HTR-8/SVneo (cell line): ENCODE results near the gene CMPK2.
"Not testable (repeated sequence)": the region's sequence is repeated elsewhere in the genome, so short reads cannot be mapped to it uniquely, and the experiment has no call there.

Source experiments
- DNase-seq: peaks from one replicate; pipeline ENCODE4 v3.0.0; 2011; ENCODE audit warnings: low spot score, mixed read lengths; ENCODE audit not compliant: insufficient read length
- FAIRE-seq: peaks from 2 replicates; lab custom pipeline; 2011; peaks lifted over from hg19 to GRCh38; lab: Jason Lieb, UNC

The CMPK2 gene, protein sequence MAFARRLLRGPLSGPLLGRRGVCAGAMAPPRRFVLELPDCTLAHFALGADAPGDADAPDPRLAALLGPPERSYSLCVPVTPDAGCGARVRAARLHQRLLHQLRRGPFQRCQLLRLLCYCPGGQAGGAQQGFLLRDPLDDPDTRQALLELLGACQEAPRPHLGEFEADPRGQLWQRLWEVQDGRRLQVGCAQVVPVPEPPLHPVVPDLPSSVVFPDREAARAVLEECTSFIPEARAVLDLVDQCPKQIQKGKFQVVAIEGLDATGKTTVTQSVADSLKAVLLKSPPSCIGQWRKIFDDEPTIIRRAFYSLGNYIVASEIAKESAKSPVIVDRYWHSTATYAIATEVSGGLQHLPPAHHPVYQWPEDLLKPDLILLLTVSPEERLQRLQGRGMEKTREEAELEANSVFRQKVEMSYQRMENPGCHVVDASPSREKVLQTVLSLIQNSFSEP

GRCh38 chr2:6865346-6866274, at the start of gene CMPK2:
TSS of gene CMPK2 (minus strand) at chr2:6865907. CDS start at chr2:6865696, 211 bp downstream.
- DNase-seq = no peak
- FAIRE-seq = no peak

GRCh38 chr2:6915399-6915798, 49.7 kb upstream of the CMPK2 start:
- FAIRE-seq (no peak), DNase-seq (no peak)

DNA sequence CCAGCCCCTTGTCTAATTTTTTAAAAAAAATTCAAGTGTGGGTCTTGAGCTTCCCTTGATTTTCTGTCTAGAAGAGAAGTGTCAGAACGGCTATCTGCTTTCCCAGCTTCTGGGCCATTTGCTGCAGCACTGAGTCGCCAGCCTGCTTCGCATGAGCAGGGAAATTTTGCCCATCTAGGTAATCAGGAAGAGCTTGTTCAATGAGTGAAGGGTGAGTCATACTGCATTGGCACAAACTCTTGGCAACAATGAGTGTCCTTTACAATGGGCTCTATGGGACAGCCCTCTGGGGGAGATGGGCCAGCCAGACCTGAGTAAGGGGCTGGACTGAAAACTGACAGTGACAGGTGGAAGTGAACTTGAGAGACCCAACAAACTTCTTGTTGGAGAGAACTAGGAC, 49.1 kb upstream of the CMPK2 start:
- no peak for FAIRE-seq
- DNase-seq = no peak

DNA sequence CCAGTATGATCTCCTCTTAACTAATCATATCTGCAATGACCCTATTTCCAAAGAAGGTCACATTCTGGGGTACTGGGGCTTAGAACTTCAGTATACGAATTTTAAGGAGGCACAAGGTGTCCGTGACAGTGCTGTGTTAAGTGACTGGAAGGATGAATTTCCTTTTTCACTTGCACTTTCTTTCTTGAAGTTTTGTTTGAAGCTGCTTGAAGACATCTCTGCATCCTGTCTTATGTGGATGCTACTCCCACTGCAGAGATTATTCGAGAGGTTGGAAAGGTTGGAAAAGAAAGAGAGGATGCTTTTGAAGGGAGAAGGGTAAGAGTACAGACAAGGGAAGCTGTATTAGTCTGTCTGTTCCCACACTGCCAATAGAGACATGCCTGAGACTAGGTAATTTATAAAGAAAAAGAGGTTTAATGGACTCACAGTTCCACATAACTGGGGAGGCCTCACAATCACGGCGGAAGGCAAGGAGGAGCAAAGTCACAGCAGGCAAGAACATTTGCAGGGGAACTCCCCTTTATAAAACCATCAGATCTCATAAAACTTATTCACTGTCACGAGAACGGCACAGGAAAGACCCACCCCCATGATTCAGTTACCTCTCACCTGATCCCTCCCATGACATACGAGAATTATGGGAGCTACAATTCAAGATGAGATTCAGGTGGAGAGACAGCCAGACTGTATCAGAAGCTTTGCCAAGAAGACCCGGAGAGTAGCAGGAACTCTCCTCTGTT, 47.9 kb upstream of the CMPK2 start:
- no peak for DNase-seq
- no peak for FAIRE-seq

GRCh38 chr2:6911721-6912120, 46.0 kb upstream of the CMPK2 start:
- FAIRE-seq (no peak), DNase-seq (no peak)

DNA sequence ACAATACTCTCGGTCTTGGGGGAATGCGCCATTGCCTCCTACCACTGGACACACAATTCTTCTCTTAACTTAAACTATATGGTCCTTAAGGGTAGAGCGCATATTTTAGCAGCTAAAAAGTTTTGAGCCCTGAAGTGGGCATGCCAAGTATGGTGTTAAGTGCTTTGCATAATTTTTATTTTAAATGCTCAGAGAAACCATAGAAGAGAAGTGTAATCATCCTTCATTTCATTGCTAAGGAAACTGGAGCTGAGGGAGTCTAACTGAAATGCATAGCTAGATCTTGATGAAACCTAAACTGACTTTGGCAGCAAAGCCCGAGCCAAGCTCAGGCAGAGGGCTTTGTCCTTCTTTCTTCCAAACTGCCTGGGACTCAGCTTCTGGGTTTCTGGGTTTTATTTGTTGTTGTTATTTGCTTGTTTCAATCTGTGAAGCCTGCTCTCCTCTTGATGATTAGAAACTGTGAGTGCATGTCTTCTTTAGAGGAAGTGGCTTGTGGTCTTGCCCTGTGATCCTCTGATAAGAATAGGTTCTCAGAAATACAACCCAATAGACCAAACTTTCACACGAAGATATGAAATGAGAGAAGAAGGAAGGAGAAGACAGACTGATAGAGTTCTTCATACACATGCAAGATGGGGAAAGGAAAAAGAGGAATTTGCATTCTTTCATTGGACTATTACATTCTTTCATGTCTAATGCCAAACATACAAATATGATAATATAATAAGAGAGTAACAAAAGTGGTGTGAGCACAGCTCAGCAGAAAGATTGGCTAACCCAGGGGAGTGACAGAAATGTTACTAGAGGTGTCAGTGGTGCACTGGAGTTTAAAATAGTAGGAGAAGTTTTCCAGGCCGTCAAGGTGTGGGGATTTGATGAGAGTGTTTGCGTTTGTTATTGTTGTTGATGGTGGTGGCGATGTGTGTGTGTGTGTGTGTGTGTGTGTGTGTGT, 44.0 kb upstream of the CMPK2 start:
- no peak for DNase-seq
- no peak for FAIRE-seq

- DNase-seq (no peak), FAIRE-seq (no peak)
These were observed 42.6 kb upstream of the CMPK2 start for GRCh38 chr2:6908291-6908690.

DNA sequence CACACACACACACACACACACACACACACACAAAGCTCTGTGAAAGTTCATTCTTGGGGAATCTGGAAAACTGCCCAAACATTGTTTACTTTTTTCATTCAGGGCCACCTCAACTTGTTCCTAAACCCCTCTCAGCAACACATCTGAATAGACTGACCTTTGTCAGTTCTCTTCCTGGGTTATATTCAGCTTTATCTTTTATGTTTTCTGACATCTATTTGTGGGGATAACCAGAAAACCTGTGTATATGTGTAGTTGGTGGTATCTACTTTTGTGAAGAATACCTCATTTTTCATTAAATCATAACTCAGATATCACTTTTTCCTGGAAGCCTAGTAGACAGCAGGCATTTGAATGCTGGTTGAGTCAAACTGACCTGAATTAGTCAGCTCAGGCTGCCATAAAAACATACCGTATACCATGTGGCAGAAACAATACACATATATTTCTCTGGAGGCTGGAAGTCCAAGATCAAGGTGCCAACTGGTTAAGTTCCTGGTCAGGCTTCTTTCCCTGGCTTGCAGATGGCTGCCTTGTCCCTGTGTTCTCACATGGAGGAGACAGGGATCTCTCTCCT, 40.5 kb upstream of the CMPK2 start:
- no peak for DNase-seq
- FAIRE-seq = no peak

DNA sequence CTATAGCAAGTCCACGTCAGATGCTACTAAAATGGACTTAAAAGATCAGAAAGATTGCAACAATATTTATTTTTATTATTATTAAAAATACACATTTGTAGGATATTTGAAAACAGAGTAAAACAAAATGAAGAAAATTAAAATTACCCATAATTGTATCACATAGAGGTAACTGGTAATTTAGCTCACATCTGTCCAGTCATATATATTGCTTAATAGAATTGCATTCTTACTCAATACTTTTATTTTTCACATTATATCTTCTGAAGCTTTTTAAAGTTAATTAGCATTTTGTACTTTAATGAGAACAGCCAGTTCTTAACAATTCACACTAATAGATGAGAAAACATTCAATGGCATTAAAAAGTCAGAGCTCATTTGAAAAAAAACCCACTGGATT, 40.0 kb upstream of the CMPK2 start:
- no peak for DNase-seq
- FAIRE-seq = no peak

DNA sequence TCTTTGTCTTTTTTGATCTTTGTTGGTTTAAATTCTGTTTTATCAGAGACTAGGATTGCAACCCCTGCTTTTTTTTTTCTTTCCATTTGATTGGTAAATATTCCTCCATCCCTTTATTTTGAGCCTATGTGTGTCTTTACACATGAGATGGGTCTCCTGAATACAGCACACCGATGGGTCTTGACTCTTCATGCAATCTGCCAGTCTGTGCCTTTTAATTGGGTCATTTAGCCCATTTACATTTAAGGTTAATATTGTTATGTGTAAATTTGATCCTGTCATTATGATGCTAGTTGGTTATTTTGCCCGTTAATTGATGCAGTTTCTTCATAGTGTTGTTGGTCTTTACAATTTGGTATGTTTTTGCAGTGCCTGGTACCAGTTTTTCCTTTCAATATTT, 36.9 kb upstream of the CMPK2 start:
- not testable (repeated sequence) for DNase-seq, FAIRE-seq

DNA sequence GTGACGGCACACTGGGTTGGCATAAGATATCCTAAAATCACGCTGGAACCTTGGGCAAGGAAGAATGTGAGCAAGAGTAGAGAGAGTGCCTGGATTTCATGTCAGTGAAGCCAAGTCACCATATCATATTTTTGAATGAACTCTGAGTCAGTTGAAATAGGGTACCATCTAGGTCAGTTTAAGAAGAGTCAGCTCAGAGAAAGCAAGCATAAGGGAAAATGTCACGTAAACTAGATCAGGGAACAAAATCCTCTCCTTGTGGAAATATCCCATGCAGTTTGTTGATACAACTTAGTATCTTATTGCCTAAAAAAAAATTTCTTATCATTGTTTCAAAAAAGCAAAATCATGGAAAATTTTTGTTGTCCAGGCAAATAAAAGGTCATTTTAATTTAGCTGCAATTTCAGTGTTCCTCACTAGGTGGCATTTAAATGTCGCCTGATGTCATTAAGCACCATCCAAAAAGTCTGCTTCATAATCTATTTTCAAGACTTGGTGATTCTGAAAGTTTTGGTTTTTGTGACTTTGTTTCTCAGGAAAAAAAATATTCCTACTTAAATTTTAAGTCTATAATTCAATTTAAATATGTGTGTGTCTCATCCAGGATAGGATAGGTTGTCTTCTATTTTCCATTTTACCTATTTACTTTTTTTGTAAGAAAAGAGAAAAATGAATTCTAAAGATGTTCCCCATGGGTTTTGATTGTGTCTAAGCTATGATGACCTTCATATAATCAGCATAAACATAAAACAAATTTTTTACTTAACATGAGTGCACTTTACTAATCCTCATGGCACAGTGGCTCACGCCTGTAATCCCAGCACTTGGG, 31.4 kb upstream of the CMPK2 start:
- FAIRE-seq (no peak), DNase-seq (no peak)

DNA sequence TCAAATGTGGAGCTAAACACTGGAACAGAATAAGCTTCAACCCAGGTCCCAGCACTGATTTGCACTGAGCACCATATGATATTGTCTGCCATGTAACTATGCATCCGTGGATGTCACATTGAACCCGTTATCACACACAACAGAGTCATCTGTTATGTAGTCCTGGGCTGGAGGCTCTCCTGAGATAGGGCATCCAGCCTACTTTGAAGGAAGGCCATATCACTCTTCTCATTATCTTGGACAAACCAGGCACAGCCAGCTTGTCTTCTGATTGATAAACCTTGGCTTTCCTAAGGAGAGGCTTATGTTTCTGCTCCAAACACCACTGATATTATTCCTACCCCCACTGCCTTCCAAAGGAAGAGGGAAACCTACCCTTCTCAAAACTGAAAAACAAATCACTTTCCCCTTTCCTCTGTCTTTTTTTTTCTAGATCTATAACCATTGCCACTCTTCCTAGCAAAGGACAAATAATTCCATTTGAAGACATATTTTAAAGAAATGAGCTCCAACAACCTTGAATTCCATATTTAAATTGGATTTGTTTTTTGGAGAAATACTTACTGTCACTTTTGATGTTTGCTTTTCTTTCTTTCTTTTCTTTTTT, 28.3 kb upstream of the CMPK2 start:
- FAIRE-seq (no peak), DNase-seq (no peak)

DNA sequence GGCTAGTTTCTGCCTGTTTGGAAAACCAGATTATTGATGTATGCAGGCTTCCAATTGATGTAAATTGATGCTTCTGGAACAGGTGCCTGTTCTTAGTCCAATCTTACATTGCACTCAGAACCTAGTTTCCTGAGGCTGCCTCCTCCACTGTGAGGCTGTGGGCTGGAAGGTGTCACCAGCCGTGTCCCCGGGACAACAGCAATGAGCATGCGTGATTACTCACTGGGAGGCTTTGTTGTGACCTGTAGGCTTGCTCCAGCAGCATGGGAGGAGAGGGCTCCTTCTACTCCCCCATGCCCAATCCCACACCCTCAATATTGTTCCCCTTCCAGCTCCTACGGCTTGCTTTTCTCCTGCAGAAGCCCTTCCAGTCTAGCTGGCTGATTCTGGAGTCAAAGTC, 23.0 kb upstream of the CMPK2 start:
- FAIRE-seq = no peak
- DNase-seq = no peak

- no peak for DNase-seq
- no peak for FAIRE-seq
These were observed 22.1 kb upstream of the CMPK2 start for GRCh38 chr2:6887751-6888192.

GRCh38 chr2:6885968-6886367, 20.3 kb upstream of the CMPK2 start:
- DNase-seq = no peak
- FAIRE-seq = no peak

- no peak for DNase-seq
- FAIRE-seq = no peak
These were observed 19.8 kb upstream of the CMPK2 start for GRCh38 chr2:6885551-6885950.

DNA sequence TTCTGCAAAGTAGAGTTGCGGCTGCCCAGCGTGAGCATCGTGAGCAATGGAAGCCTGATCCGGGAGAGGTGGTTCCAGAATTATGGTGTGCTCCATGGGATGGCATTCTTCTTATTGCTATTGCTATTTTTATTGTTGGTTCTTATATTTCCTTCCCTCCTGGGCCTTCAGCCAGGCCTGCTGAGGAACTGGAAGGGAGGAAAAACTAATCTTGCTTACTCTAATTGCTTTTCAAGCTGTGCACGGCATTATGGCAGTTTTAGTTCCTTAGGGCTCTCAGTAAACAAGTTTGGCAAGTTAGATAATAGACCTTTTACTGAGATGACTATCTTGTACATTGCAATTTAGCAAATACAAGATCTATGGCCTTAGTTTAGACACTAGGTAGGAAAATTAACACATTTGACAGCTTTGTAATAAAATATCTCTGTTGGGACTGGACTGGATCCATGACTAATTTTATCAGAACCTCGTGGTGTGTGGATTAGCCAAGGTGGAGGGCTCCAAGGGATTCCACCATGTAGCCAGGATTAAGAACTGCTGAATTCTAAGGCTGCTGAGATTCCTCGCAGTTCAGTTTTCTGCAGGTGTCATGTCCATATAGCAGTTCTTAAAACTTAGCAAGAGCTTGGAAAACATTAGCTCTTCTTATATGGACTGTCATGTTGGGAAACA, 17.9 kb upstream of the CMPK2 start:
- DNase-seq (no peak), FAIRE-seq (no peak)
